Measurements from ENCODE around the gene BCL7B. TPM values are rescaled to one million over a fixed set of nuclear protein-coding genes. Genes with fewer than 3 reads are reported as not detected.

Gene BCL7B
- total and polyA plus RNA-seq, 2 of the 4 experiments (the other 2 are of a cell fraction) = 7.2 to 51.3 TPM

- dilution Hi-C loops (cut with HindIII; ENCODE audit: low sequenced_read_pairs, unreplicated experiment) (no loop called here), intact Hi-C loops (cut with micrococcal nuclease) (no loop called here), in situ Hi-C loops (cut with MboI; ENCODE audit: low sequenced_read_pairs) (no loop called here)
- no peak overlapping the region for H2AK5ac ChIP-seq (ENCODE audit: low read depth, low read length)
- no peak overlapping the region for H4K5ac ChIP-seq (ENCODE audit: low read depth, low read length)
- no peak overlapping the region for H3K56ac ChIP-seq (ENCODE audit: extremely low read depth, insufficient read depth, low read length)
- ATAC-seq (ENCODE audit: low read depth) (0 out of 2 replicates have a peak, but pooled peaks have one; percentile 27), DNase-seq (peak; percentile 6)
- BruUV-seq (replicated peaks) = no TSS peak
- H4K8ac ChIP-seq (ENCODE audit: low read depth in 2 of 2, low read length in 2 of 2) = no peak overlapping the region
- no peaks in the 10 kb centered on the region for H3K4me1 ChIP-seq (ENCODE audit: control insufficient read depth, insufficient read depth, low read length)
- H3K14ac ChIP-seq (replicated peaks; ENCODE audit: low read depth, low read length) = no peak overlapping the region
- H3K23ac ChIP-seq (ENCODE audit: low read depth, low read length) = no peak overlapping the region
- no CpG with 5 or more reads among the region's 1 CpG for WGBS, 2 experiments (ENCODE audit: extremely low coverage in 2 of 2, insufficient read length in 1 of 2)
- TF ChIP-seq CTCF (conservative IDR thresholded peaks at IDR 0.05; ENCODE audit: low read depth, low read length) = no peak
- TF ChIP-seq RAD21 (IDR thresholded peaks at IDR 0.05; ENCODE audit: low read length) = no peak
- no peak for TF ChIP-seq BHLHE40 (IDR thresholded peaks at IDR 0.05; ENCODE audit: low read depth, low read length)
- no peak for TF ChIP-seq MXI1 (IDR thresholded peaks at IDR 0.05; ENCODE audit: borderline replicate concordance, low read depth, low read length)
- TF ChIP-seq CEBPB (IDR thresholded peaks at IDR 0.05; ENCODE audit: low read depth, low read length) = no peak
- TF ChIP-seq RFX5 (IDR thresholded peaks at IDR 0.05; ENCODE audit: low read depth, low read length) = no peak
- TF ChIP-seq USF2 (IDR thresholded peaks at IDR 0.05; ENCODE audit: low read depth, low read length) = no peak
- no peak for TF ChIP-seq MAFK (IDR thresholded peaks at IDR 0.05; ENCODE audit: low read depth, low read length)
- no peak for TF ChIP-seq NFE2L2 (IDR thresholded peaks at IDR 0.05; ENCODE audit: low read depth, low read length)
- TF ChIP-seq POLR2A (IDR thresholded peaks at IDR 0.05; ENCODE audit: low read depth, low read length) = no peak
- H2AK9ac ChIP-seq (replicated peaks; ENCODE audit: low read depth, low read length, poor library complexity) = no peak overlapping the region
- H2AFZ ChIP-seq (replicated peaks; ENCODE audit: low read length, poor library complexity) = no peak overlapping the region
- H4K20me1 ChIP-seq (ENCODE audit: insufficient read depth, low read length) = peaks cover 3% of the 10 kb centered on the region
- no peak overlapping the region for H2BK5ac ChIP-seq (ENCODE audit: low read depth, low read length, poor library complexity, severe bottlenecking)
- H3K4me2 ChIP-seq (ENCODE audit: low read depth, low read length) = no peak overlapping the region
- H3K18ac ChIP-seq (ENCODE audit: low read depth, low read length) = no peak overlapping the region
- POLR2A ChIA-PET (ENCODE audit: unreplicated experiment) = no interaction called here
- H3K9me1 ChIP-seq (ENCODE audit: insufficient read depth, low read length) = peaks cover 3% of the 10 kb centered on the region; the same call in 1 of the 2 replicates
- no peak overlapping the region for H4K91ac ChIP-seq (ENCODE audit: insufficient read depth, low read depth, low read length)
- CTCF ChIA-PET = no interaction called here
- no peak overlapping the region for H2BK120ac ChIP-seq (ENCODE audit: low read depth, low read length)
- H2BK20ac ChIP-seq (ENCODE audit: low read depth, low read length) = no peak overlapping the region
- H3K36me3 ChIP-seq (ENCODE audit: control insufficient read depth, insufficient read depth, low read length) = peaks cover 40% of the 10 kb centered on the region
- no peaks in the 10 kb centered on the region for H3K9me3 ChIP-seq (ENCODE audit: control insufficient read depth, insufficient read depth, low read length)
- peaks cover 23 to 36% of the 10 kb centered on the region in 2 experiments for H3K79me1 ChIP-seq (ENCODE audit: low read depth in 1 of 2, low read length in 2 of 2)
- no peak overlapping the region for H3K27ac ChIP-seq (ENCODE audit: insufficient read depth, low read length)
- no peak overlapping the region for H2BK15ac ChIP-seq (ENCODE audit: low read depth, low read length)
- no peak overlapping the region for H3K9ac ChIP-seq (ENCODE audit: low read depth, low read length)
- H3K4ac ChIP-seq (ENCODE audit: low read depth, low read length) = no peak overlapping the region
- no peak overlapping the region for H3K4me3 ChIP-seq (ENCODE audit: insufficient read depth, low read depth, low read length)
- H3K27me3 ChIP-seq (ENCODE audit: control insufficient read depth, insufficient read depth, low read length) = no peaks in the 10 kb centered on the region
These were observed 70.0 kb downstream of the BCL7B start for GRCh38 chr7:73487486-73487885.
